Parathyroid adenoma (tissue), 2 donors: Measurements from ENCODE around the gene CRABP2.

Experiments used
- H2AFZ ChIP-seq: fragments of 300-600 bp; sonication (generic); one replicate; pipeline ENCODE4 v1.7.0; 2017; ENCODE audit warnings: antibody characterized with exemption, mild to moderate bottlenecking
- H3K27ac ChIP-seq: fragments of 300-600 bp; sonication (generic); one replicate; pipeline ENCODE4 v1.7.0; 2017
- H3K27me3 ChIP-seq: fragments of 300-600 bp; sonication (generic); one replicate; pipeline ENCODE4 v1.7.0; 2017; ENCODE audit warnings: low read length; ENCODE audit not compliant: control insufficient read depth, insufficient read depth
- H3K36me3 ChIP-seq: fragments of 300-600 bp; sonication (generic); one replicate; pipeline ENCODE4 v1.7.0; 2017; ENCODE audit warnings: low read length; ENCODE audit not compliant: control insufficient read depth, insufficient read depth
- H3K4me1 ChIP-seq: fragments of 300-600 bp; sonication (generic); one replicate; pipeline ENCODE4 v1.7.0; 2017; ENCODE audit warnings: control low read depth
- H3K4me2 ChIP-seq: fragments of 300-600 bp; sonication (generic); one replicate; pipeline ENCODE4 v1.7.0; 2017; ENCODE audit warnings: low read length
- H3K4me3 ChIP-seq: fragments of 300-600 bp; sonication (generic); one replicate; pipeline ENCODE4 v1.7.0; 2017; ENCODE audit warnings: low read depth, low read length
- H3K79me2 ChIP-seq: fragments of 300-600 bp; sonication (generic); one replicate; pipeline ENCODE4 v1.7.0; 2017; ENCODE audit warnings: control low read depth
- H3K9ac ChIP-seq: fragments of 300-600 bp; sonication (generic); one replicate; pipeline ENCODE4 v1.7.0; 2017; ENCODE audit warnings: mild to moderate bottlenecking
- H3K9me3 ChIP-seq: fragments of 300-600 bp; sonication (generic); one replicate; pipeline ENCODE4 v1.7.0; 2017; ENCODE audit warnings: low read length; ENCODE audit not compliant: control insufficient read depth
- TF ChIP-seq, protein P1 (sequence below): fragments of 300-600 bp; sonication (generic); IDR thresholded peaks from one replicate; pipeline ENCODE4 v1.7.0; 2017; ENCODE audit warnings: antibody characterized with exemption, mild to moderate bottlenecking
- donor health status: primary hyperparathyroidism.

CRABP2 gene

DNA sequence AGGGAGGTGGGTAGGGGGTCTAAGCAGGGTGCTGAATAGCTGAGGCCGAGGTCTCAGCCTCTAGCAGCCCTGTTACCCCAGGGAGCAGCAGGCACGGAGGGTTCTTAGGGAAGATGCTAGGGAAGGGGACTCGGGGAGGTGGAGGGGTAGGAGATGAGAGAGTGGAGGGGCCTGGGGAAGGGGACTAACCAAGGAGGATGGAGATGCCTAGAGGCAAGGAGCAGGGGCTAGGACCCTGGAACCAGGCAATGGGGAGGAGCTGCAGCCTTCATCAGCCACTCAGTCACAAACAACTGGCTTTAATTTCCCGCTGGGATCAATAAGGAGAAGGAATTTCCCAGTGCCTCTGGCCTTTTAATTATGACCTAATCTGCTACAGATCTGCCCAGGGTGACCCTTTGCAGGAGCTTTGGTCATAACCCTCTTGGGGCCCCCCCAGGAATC lies 2.9 kb upstream of the CRABP2 start:
- no peak overlapping the region for H2AFZ ChIP-seq
- no peak overlapping the region for H3K27ac ChIP-seq
- TF ChIP-seq, protein P1, sequence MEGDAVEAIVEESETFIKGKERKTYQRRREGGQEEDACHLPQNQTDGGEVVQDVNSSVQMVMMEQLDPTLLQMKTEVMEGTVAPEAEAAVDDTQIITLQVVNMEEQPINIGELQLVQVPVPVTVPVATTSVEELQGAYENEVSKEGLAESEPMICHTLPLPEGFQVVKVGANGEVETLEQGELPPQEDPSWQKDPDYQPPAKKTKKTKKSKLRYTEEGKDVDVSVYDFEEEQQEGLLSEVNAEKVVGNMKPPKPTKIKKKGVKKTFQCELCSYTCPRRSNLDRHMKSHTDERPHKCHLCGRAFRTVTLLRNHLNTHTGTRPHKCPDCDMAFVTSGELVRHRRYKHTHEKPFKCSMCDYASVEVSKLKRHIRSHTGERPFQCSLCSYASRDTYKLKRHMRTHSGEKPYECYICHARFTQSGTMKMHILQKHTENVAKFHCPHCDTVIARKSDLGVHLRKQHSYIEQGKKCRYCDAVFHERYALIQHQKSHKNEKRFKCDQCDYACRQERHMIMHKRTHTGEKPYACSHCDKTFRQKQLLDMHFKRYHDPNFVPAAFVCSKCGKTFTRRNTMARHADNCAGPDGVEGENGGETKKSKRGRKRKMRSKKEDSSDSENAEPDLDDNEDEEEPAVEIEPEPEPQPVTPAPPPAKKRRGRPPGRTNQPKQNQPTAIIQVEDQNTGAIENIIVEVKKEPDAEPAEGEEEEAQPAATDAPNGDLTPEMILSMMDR: no peak
- no peak overlapping the region for H3K4me3 ChIP-seq
- no peaks in the 10 kb centered on the region for H3K27me3 ChIP-seq
- peaks cover 13% of the 10 kb centered on the region for H3K4me1 ChIP-seq
- H3K9ac ChIP-seq: no peak overlapping the region
- H3K9me3 ChIP-seq: no peaks in the 10 kb centered on the region
- H3K79me2 ChIP-seq: no peaks in the 10 kb centered on the region
- H3K4me2 ChIP-seq: no peak overlapping the region
- H3K36me3 ChIP-seq: no peaks in the 10 kb centered on the region

DNA sequence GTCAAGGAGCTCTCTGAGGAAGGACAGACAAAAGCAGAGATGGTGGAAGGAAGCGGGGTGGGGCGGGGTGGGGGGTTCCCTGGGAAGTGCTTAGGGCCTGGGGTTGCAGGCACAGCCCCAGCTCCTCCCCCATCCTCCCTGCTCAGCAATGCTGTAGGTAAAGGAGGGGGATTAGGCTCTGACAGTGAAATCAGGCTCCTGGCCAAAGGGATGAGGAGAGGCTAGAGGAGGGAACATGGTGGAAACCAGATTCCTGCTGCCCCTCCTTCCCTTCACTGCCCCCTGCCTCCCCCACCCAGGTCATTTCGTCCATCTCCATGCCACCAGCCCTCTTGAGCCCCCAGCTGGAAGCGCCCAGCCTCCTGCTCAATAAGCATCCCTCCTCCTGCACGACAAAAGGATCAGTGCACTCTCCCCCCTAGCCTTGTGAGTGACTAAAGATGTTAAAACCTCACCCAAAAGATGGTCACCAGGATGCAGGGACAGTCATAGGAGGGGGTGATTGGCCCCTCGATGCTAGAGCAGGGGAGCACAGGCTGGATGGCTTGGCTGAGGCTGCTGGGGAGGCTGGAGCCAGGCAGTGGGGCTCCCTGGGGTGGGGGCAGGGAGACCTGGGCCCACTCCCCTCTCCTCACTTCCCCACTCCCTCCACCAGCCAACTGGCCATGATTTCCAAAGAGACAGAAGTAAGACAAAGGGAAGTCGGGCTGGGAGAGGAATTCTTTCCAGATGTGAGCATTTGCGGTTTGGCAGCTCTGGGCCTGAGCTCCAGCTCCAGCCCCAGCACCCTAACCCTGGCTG lies 2.2 kb upstream of the CRABP2 start:
- peaks cover 16% of the 10 kb centered on the region for H3K4me1 ChIP-seq
- no peak overlapping the region for H3K9ac ChIP-seq
- H3K27ac ChIP-seq: no peak overlapping the region

DNA sequence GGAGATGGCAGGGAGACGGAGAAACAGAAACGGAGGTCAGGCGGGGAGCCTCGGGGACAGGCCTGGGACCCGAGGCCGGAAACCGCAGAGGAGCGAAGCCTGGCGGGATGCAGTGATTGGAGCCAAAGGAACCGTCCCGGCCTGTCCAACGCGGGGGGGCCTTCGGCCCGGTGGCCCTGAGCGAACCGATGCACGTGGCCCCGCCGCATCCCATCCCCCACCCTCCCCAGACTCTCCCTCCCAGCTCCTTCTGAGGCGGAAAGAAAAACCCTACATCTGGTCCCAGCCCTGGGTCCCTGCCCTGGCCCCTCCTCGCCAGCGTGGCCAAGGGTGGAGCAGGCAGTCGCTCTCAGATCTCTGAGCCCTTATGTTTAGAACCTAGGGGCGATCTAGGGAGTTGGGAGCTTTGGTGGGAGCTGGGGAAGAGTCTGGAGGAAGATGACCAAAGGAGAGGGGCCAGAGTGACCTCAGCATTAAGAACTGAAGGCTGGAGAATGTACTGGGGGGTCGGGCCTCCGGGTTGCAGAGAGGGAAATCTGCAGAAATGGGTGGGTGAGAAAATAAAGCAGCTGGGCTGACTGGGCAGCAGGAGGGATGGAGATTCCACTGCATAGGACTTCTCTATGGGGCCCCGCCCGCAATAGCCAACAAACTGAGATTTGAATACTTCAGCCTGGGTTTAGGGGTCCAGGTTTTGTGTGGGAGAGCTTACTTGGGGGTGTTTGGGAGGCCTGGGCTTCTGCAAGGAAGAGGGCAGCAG lies 1.5 kb upstream of the CRABP2 start:
- no peaks in the 10 kb centered on the region for H3K27me3 ChIP-seq
- H3K79me2 ChIP-seq: no peaks in the 10 kb centered on the region
- peak overlapping the region; percentile 68 for H3K27ac ChIP-seq
- H3K4me2 ChIP-seq: peak overlapping the region; percentile 88
- TF ChIP-seq, protein P1: no peak
- no peaks in the 10 kb centered on the region for H3K36me3 ChIP-seq
- H3K9ac ChIP-seq: no peak overlapping the region
- peaks cover 16% of the 10 kb centered on the region for H3K4me1 ChIP-seq
- peak overlapping the region; percentile 87 for H2AFZ ChIP-seq
- peak overlapping the region; percentile 70 for H3K4me3 ChIP-seq
- no peaks in the 10 kb centered on the region for H3K9me3 ChIP-seq

More for the DNA sequence above, 2.2 kb upstream of the CRABP2 start:
- Histone ChIP-seq H3K36me3 (no peaks in the 10 kb centered on the region), H3K4me3 (no peak overlapping the region), H3K9me3 (no peaks in the 10 kb centered on the region), H3K4me2 (no peak overlapping the region), H2AFZ (no peak overlapping the region), H3K27me3 (no peaks in the 10 kb centered on the region), H3K79me2 (no peaks in the 10 kb centered on the region)
- TF ChIP-seq, protein P1: no peak

DNA sequence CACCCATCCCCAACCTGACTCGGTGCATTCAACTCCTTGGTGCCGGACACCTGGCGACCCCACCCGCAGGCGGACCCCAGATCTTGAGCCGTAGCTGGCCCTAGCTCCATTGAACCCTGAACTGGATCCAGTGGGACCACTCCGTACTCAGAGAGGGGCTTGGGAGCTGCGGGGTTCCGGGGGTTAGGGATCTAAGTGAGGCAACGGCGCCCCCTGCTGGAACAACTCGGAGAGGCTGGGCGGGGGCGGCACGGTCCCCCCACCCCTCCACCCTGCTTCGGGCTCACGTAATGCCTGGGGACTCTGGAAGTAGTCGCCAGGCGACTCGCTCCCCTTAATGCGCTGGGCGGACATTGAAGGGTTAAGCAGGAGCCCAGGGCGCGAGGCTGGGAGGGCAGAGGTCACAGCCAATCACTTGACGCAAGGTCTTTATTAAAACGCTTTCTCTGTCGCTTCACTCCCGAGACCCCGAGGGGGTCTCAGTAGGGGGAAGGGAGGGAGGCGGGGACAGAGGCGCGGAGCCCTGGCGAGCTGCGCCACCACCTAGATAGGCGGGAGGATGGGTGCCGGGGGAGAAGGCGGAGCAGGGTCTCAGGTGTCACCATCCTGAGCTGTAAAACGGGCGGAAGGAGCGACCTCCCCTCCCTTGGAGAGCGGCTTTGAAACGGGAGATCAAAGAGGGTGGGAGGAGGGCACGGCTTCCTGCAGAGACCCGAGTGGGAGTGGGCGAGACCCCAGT lies 704 bp upstream of the CRABP2 start:
- H3K9ac ChIP-seq: no peak overlapping the region
- H3K79me2 ChIP-seq: no peaks in the 10 kb centered on the region
- peak overlapping the region; percentile 87 for H2AFZ ChIP-seq
- peaks cover 16% of the 10 kb centered on the region for H3K4me1 ChIP-seq
- H3K4me2 ChIP-seq: peak overlapping the region; percentile 88
- peak overlapping the region; percentile 70 for H3K4me3 ChIP-seq
- H3K36me3 ChIP-seq: no peaks in the 10 kb centered on the region
- no peaks in the 10 kb centered on the region for H3K9me3 ChIP-seq
- H3K27ac ChIP-seq: peak overlapping the region; percentile 68
- TF ChIP-seq, protein P1: peak; percentile 82
- H3K27me3 ChIP-seq: no peaks in the 10 kb centered on the region
